Measurements from ENCODE around the gene AMOTL2. TPM values are rescaled to one million over a fixed set of nuclear protein-coding genes. Genes with fewer than 3 reads are reported as not detected.

AMOTL2 gene
- total RNA-seq, 1 experiment from 2014 or later = 96.0 TPM

- no peaks in the 10 kb centered on the region for H3K79me2 ChIP-seq (ENCODE audit: low read length)
- H3K27ac ChIP-seq (ENCODE audit: low read length) = no peak overlapping the region
- CTCF ChIA-PET = no interaction called here
- no peaks in the 10 kb centered on the region for H3K9me2 ChIP-seq (replicated peaks; ENCODE audit: low read length)
- BruUV-seq (replicated peaks) = no TSS peak
- H3K4me3 ChIP-seq (ENCODE audit: low read length) = no peak overlapping the region
- H3K4me1 ChIP-seq (ENCODE audit: insufficient read depth, low read length) = no peaks in the 10 kb centered on the region
- no peaks in the 10 kb centered on the region for H3K27me3 ChIP-seq (ENCODE audit: low read length)
- H3K9ac ChIP-seq (ENCODE audit: low read length) = no peak overlapping the region
- H3F3A ChIP-seq (ENCODE audit: low read length, unreplicated experiment) = no peaks in the 10 kb centered on the region
- no peaks in the 10 kb centered on the region for H3K36me3 ChIP-seq (ENCODE audit: low read depth, low read length)
- POLR2A ChIA-PET (ENCODE audit: unreplicated experiment) = no interaction called here
- TF ChIP-seq CTCF (conservative IDR thresholded peaks at IDR 0.05; ENCODE audit: low read depth, low read length) (no peak), EZH2 (IDR thresholded peaks at IDR 0.05; ENCODE audit: low read length, unreplicated experiment) (no peak), EZH2phosphoT487 (IDR thresholded peaks at IDR 0.05; ENCODE audit: borderline replicate concordance, low read length) (no peak)
- no peaks in the 10 kb centered on the region for H4K20me1 ChIP-seq (ENCODE audit: low read length)
- no peak overlapping the region for H2AFZ ChIP-seq (ENCODE audit: low read length)
- no peaks in the 10 kb centered on the region for H3K9me3 ChIP-seq (ENCODE audit: low read length)
- ATAC-seq = no peak
- DNase-seq = no peak
- intact Hi-C loops (cut with micrococcal nuclease) = no loop called here
- no peak overlapping the region for H3K4me2 ChIP-seq (ENCODE audit: low read length)
Measured at GRCh38 chr3:134393074-134393473, 18.8 kb upstream of the AMOTL2 start.

GRCh38 chr3:134392336-134392983, 18.2 kb upstream of the AMOTL2 start:
- intact Hi-C loops (cut with micrococcal nuclease) = no loop called here
- Histone ChIP-seq H3K27me3 (ENCODE audit: low read length) (no peaks in the 10 kb centered on the region), H3K4me3 (ENCODE audit: low read length) (no peak overlapping the region), H3K9me2 (replicated peaks; ENCODE audit: low read length) (no peaks in the 10 kb centered on the region), H3F3A (ENCODE audit: low read length, unreplicated experiment) (no peaks in the 10 kb centered on the region), H3K27ac (ENCODE audit: low read length) (no peak overlapping the region), H3K79me2 (ENCODE audit: low read length) (no peaks in the 10 kb centered on the region), H4K20me1 (ENCODE audit: low read length) (no peaks in the 10 kb centered on the region), H3K4me2 (ENCODE audit: low read length) (no peak overlapping the region), H3K9me3 (ENCODE audit: low read length) (no peaks in the 10 kb centered on the region), H3K36me3 (ENCODE audit: low read depth, low read length) (no peaks in the 10 kb centered on the region), H2AFZ (ENCODE audit: low read length) (no peak overlapping the region), H3K9ac (ENCODE audit: low read length) (no peak overlapping the region), H3K4me1 (ENCODE audit: insufficient read depth, low read length) (no peaks in the 10 kb centered on the region)
- no peak for TF ChIP-seq EZH2 (IDR thresholded peaks at IDR 0.05; ENCODE audit: low read length, unreplicated experiment)
- no peak for TF ChIP-seq CTCF (conservative IDR thresholded peaks at IDR 0.05; ENCODE audit: low read depth, low read length)
- no peak for TF ChIP-seq EZH2phosphoT487 (IDR thresholded peaks at IDR 0.05; ENCODE audit: borderline replicate concordance, low read length)
- ChIA-PET POLR2A (ENCODE audit: unreplicated experiment) (no interaction called here), CTCF (no interaction called here)
- ATAC-seq (no peak), DNase-seq (no peak)
- no TSS peak for BruUV-seq (replicated peaks)

GRCh38 chr3:134389865-134390264, 15.6 kb upstream of the AMOTL2 start:
- Histone ChIP-seq H3F3A (ENCODE audit: low read length, unreplicated experiment) (no peaks in the 10 kb centered on the region), H3K9me3 (ENCODE audit: low read length) (no peaks in the 10 kb centered on the region), H3K9ac (ENCODE audit: low read length) (no peak overlapping the region), H3K36me3 (ENCODE audit: low read depth, low read length) (no peaks in the 10 kb centered on the region), H3K79me2 (ENCODE audit: low read length) (no peaks in the 10 kb centered on the region), H3K27me3 (ENCODE audit: low read length) (no peaks in the 10 kb centered on the region), H3K27ac (ENCODE audit: low read length) (no peak overlapping the region), H4K20me1 (ENCODE audit: low read length) (no peaks in the 10 kb centered on the region), H3K4me3 (ENCODE audit: low read length) (no peak overlapping the region), H2AFZ (ENCODE audit: low read length) (no peak overlapping the region), H3K4me2 (ENCODE audit: low read length) (no peak overlapping the region), H3K9me2 (replicated peaks; ENCODE audit: low read length) (no peaks in the 10 kb centered on the region), H3K4me1 (ENCODE audit: insufficient read depth, low read length) (no peaks in the 10 kb centered on the region)
- CTCF ChIA-PET = no interaction called here
- no peak for TF ChIP-seq EZH2phosphoT487 (IDR thresholded peaks at IDR 0.05; ENCODE audit: borderline replicate concordance, low read length)
- TF ChIP-seq EZH2 (IDR thresholded peaks at IDR 0.05; ENCODE audit: low read length, unreplicated experiment) = no peak
- TF ChIP-seq CTCF (conservative IDR thresholded peaks at IDR 0.05; ENCODE audit: low read depth, low read length) = no peak
- BruUV-seq (replicated peaks) = no TSS peak
- POLR2A ChIA-PET (ENCODE audit: unreplicated experiment) = no interaction called here
- DNase-seq = no peak
- intact Hi-C loops (cut with micrococcal nuclease) = no loop called here
- ATAC-seq = no peak

Measured in PC-3 (cell line).